Endothelial cell (in vitro differentiated cells): ENCODE measurements around the gene TENM4. TPM values are rescaled to one million over a fixed set of nuclear protein-coding genes. Genes with fewer than 3 reads are reported as not detected.

ENCODE experiments used
- DNase-seq: peaks from one replicate; pipeline ENCODE4 v3.0.0; 2021; ENCODE audit warnings: low spot score
- H3K27ac Mint-ChIP-seq: one replicate; pipeline ENCODE4 v1.8.0; 2021; ENCODE audit warnings: mixed read lengths, inconsistent platforms; ENCODE audit not compliant: unreplicated experiment
- H3K27me3 Mint-ChIP-seq: one replicate; pipeline ENCODE4 v1.8.0; 2021; ENCODE audit warnings: mild to moderate bottlenecking, moderate library complexity, mixed read lengths, inconsistent platforms; ENCODE audit not compliant: unreplicated experiment
- H3K36me3 Mint-ChIP-seq: one replicate; pipeline ENCODE4 v1.8.0; 2021; ENCODE audit warnings: mild to moderate bottlenecking, low read depth, mixed read lengths, inconsistent platforms; ENCODE audit not compliant: unreplicated experiment
- H3K4me1 Mint-ChIP-seq: one replicate; pipeline ENCODE4 v1.8.0; 2021; ENCODE audit warnings: mild to moderate bottlenecking, mixed read lengths, inconsistent platforms; ENCODE audit not compliant: unreplicated experiment
- H3K4me3 Mint-ChIP-seq: one replicate; pipeline ENCODE4 v1.8.0; 2021; ENCODE audit warnings: mild to moderate bottlenecking, mixed read lengths, inconsistent platforms; ENCODE audit not compliant: unreplicated experiment
- H3K9me3 Mint-ChIP-seq: one replicate; pipeline ENCODE4 v1.8.0; 2021; ENCODE audit warnings: mixed read lengths, inconsistent platforms; ENCODE audit not compliant: unreplicated experiment
- CTCF ChIP-seq: fragments of 200-600 bp; sonication (generic); IDR thresholded peaks from one replicate; pipeline ENCODE4 v1.5.0; 2021; ENCODE audit warnings: antibody characterized with exemption; ENCODE audit not compliant: unreplicated experiment
- total RNA-seq: library from RNA; stranded (reverse); fragmentation: NEBNext Ultra II Directional; extraction: Animal tissue kit (Norgen Biotek cat#: 25700); gene quantifications from one replicate; pipeline ENCODE4 v1.2.1, GENCODE V29; 2021; ENCODE audit not compliant: unreplicated experiment

The TENM4 gene
- total RNA-seq, 1 donor from 2014 or later = 1.8 TPM

- H3K27ac Mint-ChIP-seq = no peak overlapping the region
- H3K9me3 Mint-ChIP-seq = no peaks in the 10 kb centered on the region
- DNase-seq = no peak
- H3K4me1 Mint-ChIP-seq = no peaks in the 10 kb centered on the region
- H3K36me3 Mint-ChIP-seq = no peaks in the 10 kb centered on the region
- TF ChIP-seq CTCF = no peak
- no peak overlapping the region for H3K4me3 Mint-ChIP-seq
- H3K27me3 Mint-ChIP-seq = peaks cover 1% of the 10 kb centered on the region
These were observed 144.7 kb downstream of the TENM4 start for GRCh38 chr11:79296141-79296540.

- Mint-ChIP-seq H3K9me3 (no peaks in the 10 kb centered on the region), H3K36me3 (no peaks in the 10 kb centered on the region), H3K4me1 (no peaks in the 10 kb centered on the region), H3K27me3 (peaks cover 1% of the 10 kb centered on the region), H3K27ac (no peak overlapping the region), H3K4me3 (no peak overlapping the region)
- no peak for TF ChIP-seq CTCF
- DNase-seq = no peak
These were observed 145.7 kb downstream of the TENM4 start for GRCh38 chr11:79294845-79295731.

GRCh38 chr11:79291948-79292347, 148.9 kb downstream of the TENM4 start:
- no peak overlapping the region for H3K4me3 Mint-ChIP-seq
- TF ChIP-seq CTCF = no peak
- no peaks in the 10 kb centered on the region for H3K36me3 Mint-ChIP-seq
- H3K27ac Mint-ChIP-seq = no peak overlapping the region
- H3K27me3 Mint-ChIP-seq = peaks cover 1% of the 10 kb centered on the region
- DNase-seq = no peak
- no peaks in the 10 kb centered on the region for H3K4me1 Mint-ChIP-seq
- H3K9me3 Mint-ChIP-seq = no peaks in the 10 kb centered on the region

- TF ChIP-seq CTCF = no peak
- no peak for DNase-seq
- Mint-ChIP-seq H3K9me3 (no peaks in the 10 kb centered on the region), H3K4me3 (no peak overlapping the region), H3K27ac (no peak overlapping the region), H3K4me1 (no peaks in the 10 kb centered on the region), H3K27me3 (peaks cover under 1% of the 10 kb centered on the region), H3K36me3 (no peaks in the 10 kb centered on the region)
These were observed 150.1 kb downstream of the TENM4 start for GRCh38 chr11:79290761-79291160.

GRCh38 chr11:79287952-79288351, 152.9 kb downstream of the TENM4 start:
- Mint-ChIP-seq H3K27ac (no peak overlapping the region), H3K4me1 (no peaks in the 10 kb centered on the region), H3K36me3 (no peaks in the 10 kb centered on the region), H3K9me3 (no peaks in the 10 kb centered on the region), H3K4me3 (no peak overlapping the region), H3K27me3 (no peaks in the 10 kb centered on the region)
- TF ChIP-seq CTCF = no peak
- no peak for DNase-seq
